Osteoblast (primary cell): Measurements from ENCODE around the gene MAX. TPM values are rescaled to one million over a fixed set of nuclear protein-coding genes. Genes with fewer than 3 reads are reported as not detected.

Source experiments
- DNase-seq: peaks from one replicate; pipeline ENCODE4 v3.0.0; 2011; ENCODE audit warnings: low spot score, mixed read lengths; ENCODE audit not compliant: insufficient read length; ENCODE audit errors: missing footprints
- H2AFZ ChIP-seq: 2 replicates; pipeline ENCODE4 v1.6.0; 2011; ENCODE audit warnings: mild to moderate bottlenecking, low read length
- H3K27ac ChIP-seq: 2 replicates; pipeline ENCODE4 v1.5.1; 2011; ENCODE audit warnings: mild to moderate bottlenecking, low read depth, low read length, moderate library complexity
- H3K27me3 ChIP-seq: 2 replicates; pipeline ENCODE4 v1.6.0; 2012; ENCODE audit warnings: mild to moderate bottlenecking, control low read depth, inconsistent platforms, low read length, moderate library complexity; ENCODE audit not compliant: insufficient read depth
- H3K36me3 ChIP-seq: 2 replicates; pipeline ENCODE4 v1.5.1; 2011; ENCODE audit warnings: mild to moderate bottlenecking, low read length, control low read depth, moderate library complexity; ENCODE audit not compliant: insufficient read depth
- H3K4me1 ChIP-seq: 2 replicates; pipeline ENCODE4 v1.5.1; 2011; ENCODE audit warnings: mild to moderate bottlenecking, low read length, control low read depth, moderate library complexity; ENCODE audit not compliant: insufficient read depth
- H3K4me2 ChIP-seq: 2 replicates; pipeline ENCODE4 v1.6.0; 2011; ENCODE audit warnings: mild to moderate bottlenecking, low read length; ENCODE audit not compliant: insufficient read depth
- H3K4me3 ChIP-seq: fragments of 200-600 bp; sonication (generic); 3 replicates; pipeline ENCODE4 v1.5.1; 2012; ENCODE audit warnings: mild to moderate bottlenecking, low read length, inconsistent platforms; ENCODE audit not compliant: insufficient read depth
- H3K79me2 ChIP-seq: 2 replicates; pipeline ENCODE4 v1.6.0; 2012; ENCODE audit warnings: mild to moderate bottlenecking, low read length, control low read depth, inconsistent platforms; ENCODE audit not compliant: insufficient read depth
- H3K9me3 ChIP-seq: 2 replicates; pipeline ENCODE4 v1.5.1; 2011; ENCODE audit warnings: low read depth, low read length, control low read depth
- H4K20me1 ChIP-seq: 2 replicates; pipeline ENCODE4 v1.6.0; 2012; ENCODE audit warnings: mild to moderate bottlenecking, low read length, control low read depth; ENCODE audit not compliant: insufficient read depth
- total RNA-seq: library from RNA; depleted of rRNA; stranded (reverse); fragments of >200 nt; gene quantifications from 2 replicates; pipeline ENCODE4 v1.2.3, GENCODE V29; 2012
- TF ChIP-seq, protein P1 (sequence below): IDR thresholded peaks from 2 replicates; pipeline ENCODE4 v1.5.1; 2011; ENCODE audit warnings: mild to moderate bottlenecking, low read depth, low read length, moderate library complexity; ENCODE audit errors: extremely low read depth

MAX gene
- total RNA-seq, 1 donor: 66.6 TPM

DNA sequence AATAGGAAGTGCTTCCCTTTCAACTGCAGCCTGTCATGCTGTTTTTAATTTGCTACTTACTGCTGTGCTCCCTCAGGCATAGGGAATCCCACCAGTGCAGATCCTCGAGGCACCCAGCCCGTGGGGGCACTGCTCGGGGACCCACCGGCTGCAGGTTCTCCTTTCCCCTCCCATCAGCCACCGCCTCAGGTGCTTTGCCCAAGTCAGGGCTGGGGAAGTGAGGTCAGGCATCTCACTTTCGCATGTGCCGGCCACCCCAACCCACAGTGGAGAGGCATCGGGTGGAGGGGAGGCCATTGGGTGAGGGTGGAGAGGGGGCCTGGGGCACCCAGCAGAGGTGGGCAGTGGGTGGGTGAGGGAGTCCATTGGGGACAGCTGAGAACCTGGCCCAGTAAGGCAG, 41.9 kb upstream of the MAX start:
- TF ChIP-seq, protein P1, sequence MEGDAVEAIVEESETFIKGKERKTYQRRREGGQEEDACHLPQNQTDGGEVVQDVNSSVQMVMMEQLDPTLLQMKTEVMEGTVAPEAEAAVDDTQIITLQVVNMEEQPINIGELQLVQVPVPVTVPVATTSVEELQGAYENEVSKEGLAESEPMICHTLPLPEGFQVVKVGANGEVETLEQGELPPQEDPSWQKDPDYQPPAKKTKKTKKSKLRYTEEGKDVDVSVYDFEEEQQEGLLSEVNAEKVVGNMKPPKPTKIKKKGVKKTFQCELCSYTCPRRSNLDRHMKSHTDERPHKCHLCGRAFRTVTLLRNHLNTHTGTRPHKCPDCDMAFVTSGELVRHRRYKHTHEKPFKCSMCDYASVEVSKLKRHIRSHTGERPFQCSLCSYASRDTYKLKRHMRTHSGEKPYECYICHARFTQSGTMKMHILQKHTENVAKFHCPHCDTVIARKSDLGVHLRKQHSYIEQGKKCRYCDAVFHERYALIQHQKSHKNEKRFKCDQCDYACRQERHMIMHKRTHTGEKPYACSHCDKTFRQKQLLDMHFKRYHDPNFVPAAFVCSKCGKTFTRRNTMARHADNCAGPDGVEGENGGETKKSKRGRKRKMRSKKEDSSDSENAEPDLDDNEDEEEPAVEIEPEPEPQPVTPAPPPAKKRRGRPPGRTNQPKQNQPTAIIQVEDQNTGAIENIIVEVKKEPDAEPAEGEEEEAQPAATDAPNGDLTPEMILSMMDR: no peak
- no peaks in the 10 kb centered on the region for H3K79me2 ChIP-seq
- no peaks in the 10 kb centered on the region for H3K36me3 ChIP-seq
- no peak overlapping the region for H3K4me3 ChIP-seq
- no peak for DNase-seq
- peaks cover 25% of the 10 kb centered on the region for H3K27me3 ChIP-seq
- no peaks in the 10 kb centered on the region for H3K4me1 ChIP-seq
- no peak overlapping the region for H3K27ac ChIP-seq
- no peak overlapping the region for H3K4me2 ChIP-seq
- no peaks in the 10 kb centered on the region for H4K20me1 ChIP-seq
- no peaks in the 10 kb centered on the region for H3K9me3 ChIP-seq
- H2AFZ ChIP-seq: no peak overlapping the region

DNA sequence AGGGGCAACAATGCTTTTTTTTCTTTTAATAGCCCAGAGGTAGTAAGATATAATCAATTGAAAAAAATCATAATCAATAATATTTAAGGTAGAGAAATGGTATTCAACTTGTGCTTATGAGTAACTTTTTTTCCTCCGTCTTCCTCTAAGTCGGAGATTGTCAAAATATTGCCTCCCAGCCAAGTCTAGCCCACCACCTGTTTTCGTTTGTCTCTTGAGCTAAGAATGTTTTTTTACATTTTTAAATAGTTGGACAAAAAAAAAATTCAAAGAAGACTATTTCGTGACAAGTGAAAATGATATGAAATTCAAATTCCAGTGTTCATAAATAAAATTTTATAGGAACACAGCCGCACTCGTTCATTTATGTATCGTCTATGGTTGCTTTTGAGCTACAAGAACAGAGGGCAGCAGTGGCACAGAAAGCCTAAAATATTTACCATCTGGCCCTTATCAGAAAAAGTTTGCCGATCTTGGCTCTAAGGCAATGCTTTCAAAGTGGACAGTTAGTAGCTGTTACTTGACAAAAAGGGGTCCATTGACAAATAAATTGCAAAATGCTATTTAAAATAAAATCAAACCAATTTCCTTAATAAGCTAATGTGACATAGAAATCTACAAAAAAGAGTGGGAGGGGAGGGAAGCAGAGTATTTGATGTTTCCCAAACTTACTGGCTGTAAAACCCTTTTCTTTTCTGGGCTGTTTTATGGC, 40.8 kb upstream of the MAX start:
- Histone ChIP-seq H3K27me3 (peaks cover 20% of the 10 kb centered on the region), H3K4me2 (no peak overlapping the region), H3K9me3 (no peaks in the 10 kb centered on the region), H4K20me1 (no peaks in the 10 kb centered on the region), H3K4me1 (no peaks in the 10 kb centered on the region), H3K36me3 (no peaks in the 10 kb centered on the region), H3K4me3 (no peak overlapping the region), H3K79me2 (no peaks in the 10 kb centered on the region), H3K27ac (no peak overlapping the region), H2AFZ (no peak overlapping the region)
- DNase-seq: no peak
- TF ChIP-seq, protein P1: no peak

DNA sequence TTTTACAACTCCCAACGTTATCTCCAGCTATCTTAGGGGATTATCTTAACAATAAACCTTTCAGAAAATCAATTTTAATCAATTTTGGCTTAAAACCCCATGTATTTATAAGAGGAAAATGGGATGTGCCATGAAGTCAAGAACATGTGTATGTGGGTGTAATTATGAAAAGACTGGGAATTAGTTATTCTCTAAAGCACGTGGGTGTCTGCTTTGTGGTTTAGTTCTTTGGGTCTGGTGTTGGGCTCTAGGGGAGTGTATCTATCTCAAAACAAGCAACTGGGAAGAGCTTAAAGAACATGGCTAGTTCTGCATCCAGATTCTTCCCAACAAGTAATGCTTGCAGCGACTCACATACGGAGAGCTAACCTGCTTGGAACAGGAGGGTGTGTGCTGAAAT, 40.1 kb upstream of the MAX start:
- H3K36me3 ChIP-seq: no peaks in the 10 kb centered on the region
- H3K27ac ChIP-seq: no peak overlapping the region
- H3K4me2 ChIP-seq: no peak overlapping the region
- H3K4me3 ChIP-seq: no peak overlapping the region
- TF ChIP-seq, protein P1: no peak
- H3K79me2 ChIP-seq: no peaks in the 10 kb centered on the region
- H3K27me3 ChIP-seq: peaks cover 20% of the 10 kb centered on the region
- DNase-seq: no peak
- no peak overlapping the region for H2AFZ ChIP-seq
- peaks cover 4% of the 10 kb centered on the region for H3K4me1 ChIP-seq
- no peaks in the 10 kb centered on the region for H4K20me1 ChIP-seq
- H3K9me3 ChIP-seq: no peaks in the 10 kb centered on the region

DNA sequence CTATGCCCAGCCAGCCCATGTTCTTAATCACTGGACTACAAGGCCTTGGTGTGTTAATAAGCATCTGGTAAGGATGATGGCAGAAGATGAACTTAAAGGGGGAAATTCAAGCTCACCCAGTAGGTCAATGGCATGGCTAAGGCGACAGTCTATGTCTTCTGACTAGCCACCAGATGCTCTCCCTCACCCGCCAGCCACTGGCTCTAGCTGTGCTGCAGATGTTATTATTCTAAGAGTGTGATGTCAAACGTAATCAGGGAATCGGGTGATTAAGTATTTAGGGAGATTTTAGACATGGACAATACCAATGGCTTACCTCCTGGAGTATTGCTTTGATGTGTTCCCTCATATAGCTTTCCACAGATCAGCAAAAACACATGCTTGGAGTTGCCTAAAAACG, 39.2 kb upstream of the MAX start:
- Histone ChIP-seq H3K4me2 (no peak overlapping the region), H3K36me3 (no peaks in the 10 kb centered on the region), H3K4me1 (peaks cover 4% of the 10 kb centered on the region), H4K20me1 (no peaks in the 10 kb centered on the region), H3K27me3 (peaks cover 20% of the 10 kb centered on the region), H3K27ac (no peak overlapping the region), H3K79me2 (no peaks in the 10 kb centered on the region), H2AFZ (no peak overlapping the region), H3K9me3 (no peaks in the 10 kb centered on the region), H3K4me3 (no peak overlapping the region)
- TF ChIP-seq, protein P1: no peak
- DNase-seq: no peak
